Mesenchymal stem cell (in vitro differentiated cells and primary cell): ENCODE results near the gene AP3B1.

Experiments
- DNase-seq: peaks from one replicate; pipeline ENCODE4 v3.0.0-alpha.2; 2013
- H2AFZ ChIP-seq: one replicate; pipeline ENCODE4 v1.6.1; 2013; ENCODE audit warnings: low read depth, mild to moderate bottlenecking, control low read depth, inconsistent platforms, low read length, moderate library complexity
- H2AK5ac ChIP-seq: 2 replicates; pipeline ENCODE4 v1.6.1; 2013; ENCODE audit warnings: low read length, moderate library complexity, mild to moderate bottlenecking, inconsistent platforms; ENCODE audit not compliant: severe bottlenecking
- H2BK120ac ChIP-seq: one replicate; pipeline ENCODE4 v1.6.1; 2013; ENCODE audit warnings: low read depth, mild to moderate bottlenecking, inconsistent platforms, low read length, moderate library complexity
- H2BK12ac ChIP-seq, 2 experiments: one replicate each; pipeline ENCODE4 v1.6.1; 2013; ENCODE audit warnings: inconsistent platforms in 2 of 2, low read length in 2 of 2, mild to moderate bottlenecking in 2 of 2, moderate library complexity in 2 of 2, control low read depth in 1 of 2
- H2BK15ac ChIP-seq: one replicate; pipeline ENCODE4 v1.6.1; 2013; ENCODE audit warnings: mild to moderate bottlenecking, low read depth, inconsistent platforms; ENCODE audit not compliant: poor library complexity, severe bottlenecking
- H2BK5ac ChIP-seq: 2 replicates; pipeline ENCODE4 v1.6.1; 2013; ENCODE audit warnings: low read depth, mild to moderate bottlenecking, low read length, control low read depth, inconsistent platforms; ENCODE audit not compliant: poor library complexity, severe bottlenecking
- H3K14ac ChIP-seq, 2 experiments: one replicate each; pipeline ENCODE4 v1.6.1; 2013; ENCODE audit warnings: inconsistent platforms in 2 of 2, low read length in 2 of 2, control low read depth in 1 of 2, mild to moderate bottlenecking in 1 of 2, moderate library complexity in 1 of 2
- H3K18ac ChIP-seq, 2 experiments: one replicate each; pipeline ENCODE4 v1.6.1; 2013; ENCODE audit warnings: inconsistent platforms in 2 of 2, low read length in 2 of 2, control low read depth in 1 of 2, low read depth in 1 of 2, mild to moderate bottlenecking in 1 of 2
- H3K23ac ChIP-seq, 2 experiments: one replicate each; pipeline ENCODE4 v1.6.1; 2013; ENCODE audit warnings: inconsistent platforms in 2 of 2, low read length in 2 of 2, mild to moderate bottlenecking in 2 of 2, moderate library complexity in 2 of 2, control low read depth in 1 of 2
- H3K27ac ChIP-seq: 2 replicates; pipeline ENCODE4 v1.5.1; 2013; ENCODE audit warnings: mild to moderate bottlenecking, moderate library complexity, low read length, control low read depth, inconsistent platforms; ENCODE audit not compliant: poor library complexity, severe bottlenecking
- H3K27me3 ChIP-seq, 2 experiments: 2 replicates each; pipeline versions ENCODE4 v1.6.1 to v1.7.0; 2013; ENCODE audit warnings: low read length in 2 of 2, mild to moderate bottlenecking in 2 of 2, moderate library complexity in 2 of 2, control low read depth in 1 of 2, inconsistent platforms in 1 of 2; ENCODE audit not compliant: control insufficient read depth in 1 of 2, insufficient read depth in 1 of 2
- H3K36me3 ChIP-seq, 2 experiments: 2 replicates each; pipeline versions ENCODE4 v1.6.1 to v1.7.0; 2013; ENCODE audit warnings: low read length in 2 of 2, control low read depth in 1 of 2, inconsistent platforms in 1 of 2, low read depth in 1 of 2, mild to moderate bottlenecking in 1 of 2; ENCODE audit not compliant: insufficient read depth in 2 of 2, control insufficient read depth in 1 of 2
- H3K4ac ChIP-seq, 2 experiments: one replicate each; pipeline ENCODE4 v1.6.1; 2013; ENCODE audit warnings: inconsistent platforms in 2 of 2, low read length in 2 of 2, mild to moderate bottlenecking in 2 of 2, moderate library complexity in 2 of 2, control low read depth in 1 of 2, low read depth in 1 of 2
- H3K4me1 ChIP-seq: 2 replicates; pipeline ENCODE4 v1.6.1; 2013; ENCODE audit warnings: low read depth, low read length, control low read depth; ENCODE audit not compliant: control insufficient read depth, insufficient read depth
- H3K4me2 ChIP-seq: 2 replicates; pipeline ENCODE4 v1.6.1; 2013; ENCODE audit warnings: low read length, mild to moderate bottlenecking, inconsistent platforms; ENCODE audit not compliant: poor library complexity, severe bottlenecking
- H3K4me3 ChIP-seq, 2 experiments: 2 replicates each; pipeline versions ENCODE4 v1.5.1 to v1.7.0; 2013; ENCODE audit warnings: low read length in 2 of 2, mild to moderate bottlenecking in 2 of 2, control low read depth in 1 of 2, low read depth in 1 of 2; ENCODE audit not compliant: insufficient read depth in 1 of 2
- H3K79me1 ChIP-seq: replicated peaks from 2 replicates; pipeline ENCODE4 v1.6.1; 2013; ENCODE audit warnings: mild to moderate bottlenecking, control low read depth, low read length, inconsistent platforms; ENCODE audit not compliant: poor library complexity, severe bottlenecking
- H3K9ac ChIP-seq: 2 replicates; pipeline ENCODE4 v1.7.0; 2013; ENCODE audit warnings: mild to moderate bottlenecking, low read length, moderate library complexity
- H3K9me3 ChIP-seq: 2 replicates; pipeline ENCODE4 v1.7.0; 2013; ENCODE audit warnings: mild to moderate bottlenecking, low read length; ENCODE audit not compliant: control insufficient read depth
- H4K8ac ChIP-seq: one replicate; pipeline ENCODE4 v1.6.1; 2013; ENCODE audit warnings: inconsistent platforms, mild to moderate bottlenecking, low read length, moderate library complexity
- H4K91ac ChIP-seq: one replicate; pipeline ENCODE4 v1.6.1; 2013; ENCODE audit warnings: mild to moderate bottlenecking, low read length, inconsistent platforms
- WGBS: methylation state at CpG from one replicate; pipeline ENCODE4 v1.1.7; 2013; ENCODE audit warnings: mixed read lengths; 5-methylcytosine and 5-hydroxymethylcytosine counted together

The AP3B1 gene

DNA sequence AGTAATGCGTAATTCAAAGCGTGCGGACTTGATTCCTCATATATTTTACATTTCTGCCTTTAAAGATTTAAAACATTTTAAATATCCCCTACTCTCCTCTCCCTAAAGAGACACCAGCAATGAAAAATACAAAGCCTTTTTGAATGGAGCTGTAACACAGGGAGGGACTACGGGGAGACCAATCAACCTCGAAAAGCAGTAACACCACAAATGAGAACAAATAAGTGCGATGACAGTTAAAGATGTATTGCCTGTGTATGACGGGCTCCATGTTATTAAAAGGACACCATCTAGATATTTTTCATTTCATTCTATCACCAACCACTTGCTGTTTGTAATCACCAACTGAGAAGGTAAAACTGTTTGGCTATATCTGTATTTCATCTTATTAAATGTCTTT is 288.0 kb downstream of the AP3B1 start:
- Histone ChIP-seq H3K14ac (no peak overlapping the region), H3K4ac (no peak overlapping the region), H2BK120ac (no peak overlapping the region), H2BK12ac (no peak overlapping the region), H2BK15ac (no peak overlapping the region), H3K79me1 (peaks cover 5% of the 10 kb centered on the region), H3K27me3 (no peaks in the 10 kb centered on the region), H3K4me2 (no peak overlapping the region), H4K91ac (no peak overlapping the region), H4K8ac (no peak overlapping the region), H2BK5ac (no peak overlapping the region), H3K4me1 (peaks cover 2% of the 10 kb centered on the region), H3K27ac (no peak overlapping the region), H3K9me3 (no peaks in the 10 kb centered on the region), H3K4me3 (no peak overlapping the region), H3K9ac (no peak overlapping the region), H3K18ac (no peak overlapping the region), H2AK5ac (no peak overlapping the region), H3K36me3 (peaks cover 0 to 12% of the 10 kb centered on the region in 2 experiments), H2AFZ (no peak overlapping the region), H3K23ac (no peak overlapping the region)
- DNase-seq, result no peak
- 97% methylated on average over 6 of the region's 7 CpGs for WGBS

DNA sequence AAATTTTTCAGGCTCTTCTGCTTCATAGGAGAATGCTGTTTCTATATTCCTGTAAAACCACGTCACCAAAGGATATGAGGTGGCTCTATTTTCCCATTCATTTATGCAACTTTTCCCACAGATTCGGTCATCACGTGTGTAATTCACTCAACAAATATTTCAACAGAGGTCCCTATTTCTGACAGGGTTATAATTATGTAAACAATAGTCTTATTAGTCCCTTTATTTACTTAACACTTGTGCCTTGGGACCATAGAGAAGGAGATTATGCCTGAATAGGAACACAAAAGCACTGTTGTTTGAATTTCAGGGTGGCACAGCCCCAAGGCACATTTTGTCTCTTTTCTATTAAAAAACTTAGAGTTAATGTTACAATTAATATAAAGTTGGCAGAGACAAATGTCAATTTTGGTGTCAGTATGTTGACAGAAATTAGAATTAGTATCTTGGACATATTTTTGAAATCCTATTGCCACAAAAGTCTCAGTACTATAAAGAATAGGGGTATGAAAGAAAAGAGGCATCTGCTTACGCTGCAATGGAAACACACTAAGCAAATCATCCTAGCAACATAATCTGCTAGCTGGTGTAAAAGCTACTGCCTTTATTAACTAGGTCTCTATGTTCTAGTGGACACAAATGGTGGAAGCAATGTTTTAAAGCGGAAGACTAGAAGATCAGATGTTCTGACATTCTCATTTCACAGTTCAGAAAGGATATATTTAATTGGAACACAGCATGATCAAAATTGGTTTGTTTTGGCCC is 289.3 kb downstream of the AP3B1 start:
- H3K18ac ChIP-seq, result no peak overlapping the region
- H3K27me3 ChIP-seq, result no peaks in the 10 kb centered on the region
- no peak overlapping the region for H2BK12ac ChIP-seq
- H3K4ac ChIP-seq, result no peak overlapping the region
- H3K9ac ChIP-seq, result no peak overlapping the region
- H3K4me1 ChIP-seq, result peaks cover 2% of the 10 kb centered on the region
- H2BK120ac ChIP-seq, result no peak overlapping the region
- peaks cover 5% of the 10 kb centered on the region for H3K79me1 ChIP-seq
- no peak overlapping the region for H2AK5ac ChIP-seq
- H3K36me3 ChIP-seq, result peaks cover 0 to 16% of the 10 kb centered on the region in 2 experiments
- H4K8ac ChIP-seq, result no peak overlapping the region
- no peaks in the 10 kb centered on the region for H3K9me3 ChIP-seq
- DNase-seq, result peak; percentile 61
- no peak overlapping the region for H3K23ac ChIP-seq
- H4K91ac ChIP-seq, result no peak overlapping the region
- H2BK5ac ChIP-seq, result no peak overlapping the region
- H3K4me2 ChIP-seq, result no peak overlapping the region
- H2BK15ac ChIP-seq, result no peak overlapping the region
- WGBS, result 64% methylated on average over 1 of the region's 5 CpGs
- no peak overlapping the region for H3K27ac ChIP-seq
- H3K14ac ChIP-seq, result no peak overlapping the region
- no peak overlapping the region for H2AFZ ChIP-seq
- no peak overlapping the region for H3K4me3 ChIP-seq

DNA sequence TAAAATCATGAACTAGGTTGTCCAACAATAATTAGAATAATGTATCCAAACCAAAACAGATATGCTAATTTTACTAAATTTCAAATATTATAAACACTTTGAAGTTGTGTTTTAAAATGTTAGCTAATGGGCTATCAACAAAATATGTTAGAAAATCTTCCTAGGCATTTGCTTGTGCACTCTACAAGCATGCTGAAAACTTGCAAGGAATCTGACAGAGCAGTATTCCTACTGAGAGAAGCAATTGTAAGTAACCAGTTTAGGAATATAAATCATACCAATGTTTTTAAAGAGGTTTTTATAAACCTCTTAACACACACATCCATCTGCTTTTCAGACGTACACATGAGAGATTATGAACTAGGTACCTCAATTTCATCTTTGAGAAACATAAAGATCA is 289.9 kb downstream of the AP3B1 start:
- Histone ChIP-seq H3K14ac (no peak overlapping the region), H3K27ac (no peak overlapping the region), H2BK5ac (no peak overlapping the region), H3K27me3 (no peaks in the 10 kb centered on the region), H2AFZ (no peak overlapping the region), H2BK15ac (no peak overlapping the region), H2AK5ac (no peak overlapping the region), H4K91ac (no peak overlapping the region), H3K79me1 (peaks cover 5% of the 10 kb centered on the region), H2BK12ac (no peak overlapping the region), H3K4me2 (no peak overlapping the region), H3K9me3 (no peaks in the 10 kb centered on the region), H3K9ac (no peak overlapping the region), H3K36me3 (peaks cover under 1 to 17% of the 10 kb centered on the region in 2 experiments), H3K4me1 (peaks cover 2% of the 10 kb centered on the region), H3K23ac (no peak overlapping the region), H3K4me3 (no peak overlapping the region), H3K4ac (no peak overlapping the region), H4K8ac (no peak overlapping the region), H2BK120ac (no peak overlapping the region), H3K18ac (no peak overlapping the region)
- DNase-seq, result no peak
- 73% methylated on average over 1 of the region's 1 CpG for WGBS

DNA sequence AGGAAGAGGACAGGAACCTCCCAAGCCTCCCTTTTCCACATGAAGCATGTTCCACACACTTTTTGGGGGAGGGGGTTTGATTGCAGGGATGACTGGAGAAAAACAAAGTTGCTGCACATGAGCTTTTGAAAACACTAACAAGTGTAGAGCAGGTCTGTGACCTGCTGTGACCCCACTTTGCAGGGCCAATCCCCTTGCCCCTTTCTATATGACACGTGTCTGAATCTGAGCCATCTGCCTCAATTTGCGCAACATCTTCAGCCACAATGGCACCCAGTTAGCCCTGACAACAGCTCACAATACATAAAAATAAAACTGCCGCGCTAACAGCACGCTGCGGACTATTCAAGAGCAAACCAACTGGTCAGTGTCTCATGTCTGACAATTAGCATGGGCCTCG is 290.6 kb downstream of the AP3B1 start:
- DNase-seq, result peak; percentile 57
- H2AK5ac ChIP-seq, result no peak overlapping the region
- no peak overlapping the region for H3K4me3 ChIP-seq
- H2BK5ac ChIP-seq, result no peak overlapping the region
- no peak overlapping the region for H2BK15ac ChIP-seq
- H2BK120ac ChIP-seq, result no peak overlapping the region
- no peak overlapping the region for H3K18ac ChIP-seq
- no peak overlapping the region for H3K4me2 ChIP-seq
- H2AFZ ChIP-seq, result no peak overlapping the region
- no peak overlapping the region for H4K91ac ChIP-seq
- 59% methylated on average over 7 of the region's 7 CpGs for WGBS
- peaks cover 3 to 22% of the 10 kb centered on the region in 2 experiments for H3K36me3 ChIP-seq
- H3K23ac ChIP-seq, result no peak overlapping the region
- peak overlapping the region in 1 of 2 experiments; percentile 22 for H3K14ac ChIP-seq
- H3K4me1 ChIP-seq, result peaks cover 2% of the 10 kb centered on the region
- peaks cover 5% of the 10 kb centered on the region for H3K79me1 ChIP-seq
- no peak overlapping the region for H3K9ac ChIP-seq
- H4K8ac ChIP-seq, result no peak overlapping the region
- H3K9me3 ChIP-seq, result no peaks in the 10 kb centered on the region
- no peak overlapping the region for H2BK12ac ChIP-seq
- H3K27me3 ChIP-seq, result no peaks in the 10 kb centered on the region
- peak overlapping the region in 1 of 2 experiments; percentile 86 for H3K4ac ChIP-seq
- H3K27ac ChIP-seq, result no peak overlapping the region
